K562 (cell line): Measurements from ENCODE around the gene ATAD2B. TPM values are rescaled to one million over a fixed set of nuclear protein-coding genes. Genes with fewer than 3 reads are reported as not detected.

Experiments used
- ATAC-seq: fragments of 200-7000 bp; cut with Tn5 transposase; 3 replicates; pipeline ENCODE4 v1.9.1; 2020; ENCODE audit warnings: moderate library complexity
- BruUV-seq: library from RNA; stranded (reverse); fragments of 400-500 nt; replicated peaks from 2 replicates; lab custom pipeline; 2021; lab: Mats Ljungman, UMichigan
- CTCF ChIA-PET: fragments of 300-600 bp; formaldehyde crosslinking; extraction: SDS; loops from one replicate; lab custom pipeline; 2021; ENCODE audit warnings: low intra/inter-chr PET ratio; lab: Yijun Ruan, JAX
- POLR2A ChIA-PET: fragments of 300-600, 350-650 bp; sonication (Branson Sonifier 250); formaldehyde crosslinking; extraction: SDS; loops from one replicate; lab custom pipeline; 2021; ENCODE audit warnings: antibody characterized with exemption, inconsistent platforms; lab: Yijun Ruan, JAX
- DNase-seq, 4 experiments: peaks; one replicate each; pipeline versions ENCODE4 v3.0.0 to v3.0.0-alpha.2; 2011 to 2018; ENCODE audit warnings: low spot score in 3 of 4, mixed read lengths in 3 of 4; ENCODE audit errors: extremely low read depth in 1 of 4
- FAIRE-seq: peaks from 2 replicates; lab custom pipeline; 2011; peaks lifted over from hg19 to GRCh38; lab: Jason Lieb, UNC
- H2AFZ ChIP-seq: 2 replicates; pipeline ENCODE4 v1.6.0; 2011; ENCODE audit warnings: low read depth, low read length, control low read depth, inconsistent platforms
- H3K27ac ChIP-seq: fragments of 200-600 bp; 3 replicates; pipeline ENCODE4 v1.8.0; 2011; ENCODE audit warnings: low read depth, mild to moderate bottlenecking, control low read depth, inconsistent platforms, low read length, moderate library complexity, mixed read lengths; ENCODE audit errors: extremely low read depth
- H3K27me3 ChIP-seq, 2 experiments: fragments of 300-600 bp in 1 of 2; 2 replicates in 1 of 2; 3 replicates in 1 of 2; pipeline versions ENCODE4 v1.6.0 to v1.8.0; 2011; ENCODE audit warnings: inconsistent platforms in 2 of 2, low read length in 2 of 2, mild to moderate bottlenecking in 1 of 2, mixed read lengths in 1 of 2, moderate library complexity in 1 of 2; ENCODE audit not compliant: control insufficient read depth in 2 of 2, insufficient read depth in 2 of 2
- H3K36me3 ChIP-seq: fragments of 300-600 bp; 3 replicates; pipeline ENCODE4 v1.8.0; 2011; ENCODE audit warnings: mild to moderate bottlenecking, low read length, inconsistent platforms; ENCODE audit not compliant: control insufficient read depth, insufficient read depth
- H3K4me1 ChIP-seq, 2 experiments: fragments of 200-600 bp in 1 of 2; replicated peaks in 1 of 2; 2 replicates in 1 of 2; 3 replicates in 1 of 2; pipeline versions ENCODE4 v1.5.1 to v1.8.0; 2011; ENCODE audit warnings: inconsistent platforms in 2 of 2, low read length in 2 of 2, mild to moderate bottlenecking in 1 of 2, mixed read lengths in 1 of 2, moderate library complexity in 1 of 2; ENCODE audit not compliant: control insufficient read depth in 2 of 2, insufficient read depth in 2 of 2
- H3K4me2 ChIP-seq: 2 replicates; pipeline ENCODE4 v1.6.1; 2011; ENCODE audit warnings: low read length, control low read depth, inconsistent platforms, mixed read lengths; ENCODE audit not compliant: insufficient read depth
- H3K4me3 ChIP-seq: fragments of 200-600 bp; sonication (generic), shearing (Covaris generic); 2 replicates; pipeline ENCODE4 v1.5.1; 2016; ENCODE audit warnings: control low read depth, inconsistent platforms
- H3K79me2 ChIP-seq: fragments of 200-600 bp; 3 replicates; pipeline ENCODE4 v1.8.0; 2011; ENCODE audit warnings: low read length, inconsistent platforms; ENCODE audit not compliant: control insufficient read depth, insufficient read depth
- H3K9ac ChIP-seq, 2 experiments: 2 replicates each; pipeline versions ENCODE4 v1.6.0 to v1.6.1; 2011; ENCODE audit warnings: low read depth in 2 of 2, low read length in 2 of 2, control low read depth in 1 of 2, inconsistent platforms in 1 of 2, mild to moderate bottlenecking in 1 of 2, mixed read lengths in 1 of 2; ENCODE audit not compliant: insufficient read depth in 1 of 2
- H3K9me1 ChIP-seq: one replicate; pipeline ENCODE4 v1.6.0; 2011; ENCODE audit warnings: inconsistent platforms, mild to moderate bottlenecking, low read length, moderate library complexity; ENCODE audit not compliant: control insufficient read depth, insufficient read depth
- H3K9me3 ChIP-seq: replicated peaks from 2 replicates; pipeline ENCODE4 v1.5.1; 2011; ENCODE audit warnings: low read depth, low read length, inconsistent platforms; ENCODE audit not compliant: control insufficient read depth, insufficient read depth
- H4K20me1 ChIP-seq: replicated peaks from 2 replicates; pipeline ENCODE4 v1.6.1; 2011; ENCODE audit warnings: low read length, inconsistent platforms, mixed read lengths; ENCODE audit not compliant: control insufficient read depth, insufficient read depth
- EWSR1 ChIP-seq: fragments of 450-650 bp; IDR thresholded peaks from 2 replicates; pipeline ENCODE4 v1.6.1; 2018; ENCODE audit warnings: borderline replicate concordance, mild to moderate bottlenecking, low read depth, moderate library complexity; ENCODE audit not compliant: partially characterized antibody
- WGBS: fragments of 100-300 bp; shearing (Covaris generic); methylation state at CpG from one replicate; pipeline ENCODE4 v1.1.6; 2016; ENCODE audit warnings: low coverage, mixed read lengths; ENCODE audit not compliant: insufficient coverage; ENCODE audit errors: missing lambda C conversion rate; 5-methylcytosine and 5-hydroxymethylcytosine counted together
- in situ Hi-C: fragments of 300-500 bp; cut with MboI; formaldehyde crosslinking; loops from 4 replicates; pipeline ENCODE4 v1.15.0; 2018; ENCODE audit warnings: inconsistent platforms, mixed read lengths
- intact Hi-C: fragments of 100-400 bp; cut with micrococcal nuclease; formaldehyde crosslinking; loops from 2 replicates; pipeline ENCODE4 v1.14.2; 2022
- polyA plus RNA-seq, 8 experiments: library from polyadenylated mRNA; depleted of rRNA in 4 of 8; stranded (reverse) in 5 of 8; unstranded in 3 of 8; fragments of >200 nt; fragmentation: Nextera tagmentation in 2 of 8; fragmentation: Illumina TruSeq in 1 of 8; extraction: Ambion mirVana in 2 of 8; extraction: Trizol in 1 of 8; gene quantifications; 2 replicates each; pipeline versions ENCODE4 v1.2.1 to v1.2.3, GENCODE V29; 2011 to 2014; ENCODE audit warnings: inconsistent platforms in 1 of 8, missing spikeins in 1 of 8
- total RNA-seq, 7 experiments: library from RNA; depleted of rRNA in 6 of 7; stranded (reverse); fragments of >200 nt in 6 of 7; fragmentation: Illumina TruSeq in 2 of 7; extraction: Trizol in 2 of 7; gene quantifications; 2 replicates each; pipeline versions ENCODE4 v1.2.1 to v1.2.3, GENCODE V29; 2011 to 2021; ENCODE audit warnings: low replicate concordance in 1 of 7
- TF ChIP-seq, protein P1 (sequence below): fragments of 250-450 bp; sonication (Bioruptor Pico); IDR thresholded peaks from 2 replicates; pipeline ENCODE4 v1.9.0; 2021; ENCODE audit warnings: mild to moderate bottlenecking, inconsistent platforms

The ATAD2B gene
- total and polyA plus RNA-seq, 9 of the 15 experiments (the other 6 are each of a cell fraction or from before 2014, with no cell fraction given): 3.2 to 21.6 (median 11.4) TPM

DNA sequence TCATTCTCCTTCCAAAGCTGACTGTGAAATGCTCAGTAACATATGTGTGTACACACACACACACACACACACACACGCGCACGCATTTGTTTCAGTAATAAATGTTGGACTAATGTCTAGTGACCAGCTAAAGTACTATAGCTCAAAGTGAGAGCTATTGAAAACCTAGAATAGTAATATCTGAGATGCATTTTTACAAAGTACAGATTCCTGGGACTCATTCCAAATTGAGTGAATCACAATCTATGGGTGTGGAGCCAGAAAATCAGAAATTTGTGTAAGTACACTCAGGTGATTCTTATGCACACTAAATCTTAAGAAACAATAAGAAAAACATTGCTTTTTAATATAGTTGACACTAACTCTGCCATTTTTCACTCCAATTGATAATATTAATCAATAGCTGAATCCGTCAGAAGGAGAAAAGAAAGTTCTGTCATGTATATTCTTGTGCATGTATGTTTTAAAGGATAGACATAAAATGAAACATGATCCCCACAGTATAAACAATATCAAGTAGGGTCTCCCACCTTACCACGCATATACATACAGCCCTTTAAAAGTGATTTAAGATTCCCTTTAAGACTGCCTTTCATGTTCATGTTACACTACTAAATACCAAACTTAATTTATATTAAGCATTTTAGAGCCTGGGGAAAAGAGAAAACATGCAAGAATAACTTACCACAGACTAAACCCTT lies 123.5 kb downstream of the ATAD2B start:
- no peak overlapping the region for H3K9ac ChIP-seq
- in situ Hi-C loops (no loop called here), intact Hi-C loops (no loop called here)
- POLR2A ChIA-PET: interaction anchor here (1.0 kb wide), 1 partner anchor 12 kb away, joined by 3 read pairs; no protein-coding TSS in a partner anchor
- peaks cover 0 to 6% of the 10 kb centered on the region in 2 experiments; a peak in 1 of 5 replicates for H3K4me1 ChIP-seq
- no peak overlapping the region for H2AFZ ChIP-seq
- H3K36me3 ChIP-seq: peaks cover 11% of the 10 kb centered on the region; the same call in 1 of the 3 replicates
- H3K9me3 ChIP-seq: no peaks in the 10 kb centered on the region
- no peaks in the 10 kb centered on the region for H3K79me2 ChIP-seq
- no peaks in the 10 kb centered on the region for H3K9me1 ChIP-seq
- H4K20me1 ChIP-seq: no peaks in the 10 kb centered on the region
- H3K4me2 ChIP-seq: no peak overlapping the region
- TF ChIP-seq EWSR1: no peak
- TF ChIP-seq, protein P1, sequence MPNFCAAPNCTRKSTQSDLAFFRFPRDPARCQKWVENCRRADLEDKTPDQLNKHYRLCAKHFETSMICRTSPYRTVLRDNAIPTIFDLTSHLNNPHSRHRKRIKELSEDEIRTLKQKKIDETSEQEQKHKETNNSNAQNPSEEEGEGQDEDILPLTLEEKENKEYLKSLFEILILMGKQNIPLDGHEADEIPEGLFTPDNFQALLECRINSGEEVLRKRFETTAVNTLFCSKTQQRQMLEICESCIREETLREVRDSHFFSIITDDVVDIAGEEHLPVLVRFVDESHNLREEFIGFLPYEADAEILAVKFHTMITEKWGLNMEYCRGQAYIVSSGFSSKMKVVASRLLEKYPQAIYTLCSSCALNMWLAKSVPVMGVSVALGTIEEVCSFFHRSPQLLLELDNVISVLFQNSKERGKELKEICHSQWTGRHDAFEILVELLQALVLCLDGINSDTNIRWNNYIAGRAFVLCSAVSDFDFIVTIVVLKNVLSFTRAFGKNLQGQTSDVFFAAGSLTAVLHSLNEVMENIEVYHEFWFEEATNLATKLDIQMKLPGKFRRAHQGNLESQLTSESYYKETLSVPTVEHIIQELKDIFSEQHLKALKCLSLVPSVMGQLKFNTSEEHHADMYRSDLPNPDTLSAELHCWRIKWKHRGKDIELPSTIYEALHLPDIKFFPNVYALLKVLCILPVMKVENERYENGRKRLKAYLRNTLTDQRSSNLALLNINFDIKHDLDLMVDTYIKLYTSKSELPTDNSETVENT (CRISPR knock-in tag): no peak
- TF ChIP-seq, all 486 proteins: peak for 0
- DNase-seq: no peak
- FAIRE-seq: no peak
- no peaks in the 10 kb centered on the region for H3K27me3 ChIP-seq
- no peak for ATAC-seq
- BruUV-seq: no TSS peak
- no peak overlapping the region for H3K4me3 ChIP-seq
- CTCF ChIA-PET: no interaction called here
- 91% methylated on average over 5 of the region's 5 CpGs for WGBS
- H3K27ac ChIP-seq: no peak overlapping the region
